Renal cortex interstitium (tissue), 11 donors: ENCODE data around the gene BHMT2. TPM values are rescaled to one million over a fixed set of nuclear protein-coding genes. Genes with fewer than 3 reads are reported as not detected.

Source experiments
- DNase-seq, 11 donors: peaks; one replicate each; pipeline ENCODE4 v3.0.0-alpha.2; 2013; ENCODE audit warnings: low read depth in 9 of 11, low spot score in 4 of 11; ENCODE audit errors: extremely low read depth in 1 of 11
- polyA plus RNA-seq, 3 donors: library from polyadenylated mRNA; unstranded; fragments of 120-200 nt; gene quantifications; one replicate each; pipeline ENCODE4 v1.2.1, GENCODE V29; 2013; ENCODE audit not compliant: insufficient read length in 3 of 3

BHMT2 gene
- polyA plus RNA-seq, 3 donors: 38.7 to 91.7 (median 42.3) TPM

DNA sequence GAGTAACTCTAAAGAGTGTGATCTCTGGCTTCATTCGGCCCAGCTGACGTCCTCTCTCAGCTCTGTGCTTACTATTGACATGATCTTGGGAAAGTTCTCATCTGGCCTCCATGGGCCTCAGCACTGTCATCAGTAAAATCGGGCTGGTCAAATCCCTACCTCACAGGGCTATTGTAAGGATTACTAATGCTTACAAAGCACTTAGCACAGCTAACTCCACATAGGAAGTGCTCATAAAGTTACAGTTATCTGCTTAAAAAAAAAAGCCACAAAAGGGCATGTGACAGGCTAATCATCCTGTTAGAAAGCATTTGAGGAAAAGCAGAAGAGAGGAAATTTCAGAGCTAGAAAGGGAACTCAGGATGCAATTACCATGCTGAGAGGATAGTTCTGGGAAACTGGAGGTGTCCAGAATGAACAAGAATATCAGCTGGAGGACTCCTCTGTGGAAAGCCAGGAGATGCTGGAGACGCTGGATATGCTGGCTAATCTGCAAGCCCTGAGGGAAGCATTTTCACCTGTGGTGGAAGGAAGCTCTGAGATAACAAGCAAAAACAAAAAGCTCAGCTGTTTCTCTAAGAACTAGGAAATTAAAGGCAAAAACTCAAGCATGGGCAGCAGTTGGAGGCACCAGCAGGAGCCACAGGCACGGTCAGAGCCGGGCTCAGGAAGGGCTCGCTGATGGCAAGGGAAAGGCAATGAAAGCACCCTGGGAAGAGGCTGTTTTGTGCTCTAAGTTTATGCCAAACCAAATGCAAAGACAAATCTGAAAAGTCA lies 37.6 kb downstream of the BHMT2 start:
- DNase-seq: no peak

DNA sequence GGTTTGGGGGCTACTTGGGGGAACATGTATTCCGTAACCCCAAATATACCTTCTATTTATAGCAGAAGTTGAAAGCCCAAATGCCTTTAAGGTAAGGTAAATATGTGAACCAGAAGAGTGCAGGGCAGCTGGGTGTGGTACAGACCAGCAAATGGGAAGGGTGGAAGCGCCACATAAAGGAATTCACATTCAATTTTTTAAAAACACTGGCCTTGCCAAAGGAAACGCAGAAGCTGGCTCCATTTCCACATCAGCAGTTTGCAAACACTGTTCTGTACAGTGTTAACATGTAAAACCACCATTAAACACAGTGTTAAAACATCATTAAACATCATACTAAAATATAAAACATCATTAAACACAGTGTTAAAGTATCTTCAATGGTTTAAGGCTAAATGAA lies 38.5 kb downstream of the BHMT2 start:
- no peak for DNase-seq

DNA sequence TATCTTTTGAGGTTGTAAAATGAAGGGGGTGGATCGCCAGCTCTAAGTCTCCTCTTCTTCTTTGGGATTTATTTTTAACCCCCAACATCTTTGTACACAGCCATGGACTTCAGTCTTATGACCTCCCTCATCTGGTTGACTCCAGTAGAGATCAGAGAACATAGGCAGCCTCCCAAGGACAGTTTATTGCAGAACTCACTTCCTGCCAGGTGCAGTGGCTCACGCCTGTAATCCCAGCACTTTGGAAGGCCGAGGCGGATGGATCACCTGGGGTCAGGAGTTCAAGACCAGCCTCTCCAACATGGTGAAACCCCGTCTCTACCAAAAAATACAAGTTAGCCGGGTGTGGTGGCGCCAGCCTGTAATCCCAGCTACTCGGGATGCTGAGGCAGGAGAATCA lies 39.2 kb downstream of the BHMT2 start:
- no peak for DNase-seq

DNA sequence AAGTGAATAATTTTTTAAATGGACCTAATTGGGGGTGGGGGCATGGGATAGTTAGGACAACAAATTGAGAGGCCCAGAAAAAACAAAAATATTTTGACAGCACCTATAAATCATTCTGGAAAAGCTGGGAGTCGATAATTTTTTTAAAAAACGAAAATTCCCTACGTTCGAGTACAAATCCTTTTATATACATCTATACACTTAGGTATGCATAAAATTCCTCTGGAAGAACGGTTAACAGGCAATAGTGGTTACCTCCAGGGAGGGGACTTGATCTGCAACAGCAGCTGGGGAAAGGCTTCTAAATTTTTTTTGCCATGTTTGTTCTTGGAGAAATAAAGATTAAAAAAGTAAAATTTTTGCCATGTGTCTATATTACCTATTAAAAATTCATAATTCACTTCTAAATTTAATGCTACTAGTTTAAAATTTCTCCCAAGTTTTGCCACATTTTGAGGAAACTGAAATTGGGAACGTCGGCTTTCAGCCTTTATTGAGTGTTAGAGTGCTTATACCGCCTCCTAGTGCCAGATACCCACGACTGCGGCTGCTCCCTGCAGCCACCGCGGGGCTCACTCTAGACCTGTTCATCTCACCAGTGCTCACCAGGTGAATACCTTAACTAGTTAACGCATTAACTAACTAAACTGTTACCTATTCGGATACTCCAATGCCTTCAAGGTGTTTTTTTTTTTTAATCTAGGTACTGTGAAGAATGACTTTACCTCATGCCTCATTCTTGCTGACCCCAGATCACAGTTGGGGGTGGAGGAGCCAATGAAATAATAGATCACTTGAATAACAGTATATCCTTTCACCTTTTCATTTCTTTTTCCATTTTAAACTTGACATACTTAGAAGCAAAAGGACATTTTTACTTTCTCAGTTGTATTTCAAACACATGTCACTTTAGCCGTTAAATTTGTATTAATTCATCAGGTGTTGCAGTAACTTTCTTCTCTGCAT lies 40.2 kb downstream of the BHMT2 start:
- no peak for DNase-seq

DNA sequence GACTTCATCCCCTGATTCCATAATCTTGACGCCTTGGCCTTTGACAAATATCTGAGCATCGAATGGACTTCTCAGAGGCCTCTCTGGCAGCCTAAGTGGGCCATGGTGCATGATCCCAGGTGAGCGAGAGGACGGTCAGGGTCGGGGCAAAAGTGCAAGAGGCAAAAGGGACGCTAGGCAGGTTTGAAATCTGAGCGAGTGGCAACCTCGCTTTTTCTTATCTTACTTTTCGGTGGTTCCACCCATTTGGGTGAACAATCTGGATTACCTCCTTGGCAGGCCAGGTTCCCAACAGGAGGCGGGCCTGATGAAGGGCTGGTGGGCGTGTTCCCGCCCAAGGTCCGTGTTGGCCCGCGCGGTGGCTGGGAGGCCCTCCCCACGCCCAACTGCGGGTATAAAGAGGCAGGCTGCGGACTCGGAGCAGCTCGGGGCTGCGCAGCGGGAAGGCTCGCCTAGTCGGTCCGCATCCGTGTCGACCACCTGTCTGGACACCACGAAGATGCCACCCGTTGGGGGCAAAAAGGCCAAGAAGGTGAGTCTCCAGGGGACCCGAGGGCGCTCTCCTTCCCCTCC lies 41.9 kb downstream of the BHMT2 start, which contains the start of gene BHMT:
TSS of gene BHMT (plus strand) at position 423 of the 573 bp plus-strand sequence. CDS start at position 500, 77 bp downstream.
- DNase-seq: peak in 1 of 11 donors; percentile 14

DNA sequence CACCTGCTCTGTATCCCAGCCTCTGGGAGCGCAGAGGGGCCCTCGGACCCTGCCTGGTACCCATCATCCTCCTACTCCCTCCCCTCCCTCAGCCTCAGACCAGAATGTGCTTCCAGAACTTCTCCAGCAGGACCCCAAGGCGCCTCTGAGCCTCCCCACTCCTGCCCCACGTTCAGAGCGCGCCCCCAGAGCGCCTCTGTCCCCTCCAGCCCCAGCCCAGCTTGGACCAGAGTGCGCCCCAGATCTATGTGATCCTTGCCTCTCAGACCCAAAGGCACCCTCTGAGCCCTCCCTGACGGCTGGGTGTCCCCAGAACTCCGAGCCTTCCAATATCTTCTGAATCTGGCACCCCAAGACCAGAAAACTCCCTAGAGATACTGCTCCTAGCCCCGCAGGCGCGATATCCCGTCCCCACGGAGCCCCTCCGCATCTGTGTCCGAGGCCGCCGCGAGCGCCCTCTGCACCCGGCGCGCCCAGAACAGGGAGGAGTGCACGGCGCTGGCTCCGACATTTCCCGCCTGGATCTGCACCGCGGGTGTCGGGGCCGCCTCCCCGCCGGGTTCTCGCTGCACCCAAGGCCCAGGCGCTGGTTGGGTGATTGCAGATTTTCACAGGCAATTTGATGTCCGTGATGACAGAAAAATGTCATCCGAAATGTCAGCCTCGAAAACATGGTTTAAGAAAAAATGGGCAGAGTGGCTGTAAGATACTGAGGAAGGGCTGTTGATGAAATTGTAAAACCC lies 42.6 kb downstream of the BHMT2 start:
- no peak for DNase-seq

DNA sequence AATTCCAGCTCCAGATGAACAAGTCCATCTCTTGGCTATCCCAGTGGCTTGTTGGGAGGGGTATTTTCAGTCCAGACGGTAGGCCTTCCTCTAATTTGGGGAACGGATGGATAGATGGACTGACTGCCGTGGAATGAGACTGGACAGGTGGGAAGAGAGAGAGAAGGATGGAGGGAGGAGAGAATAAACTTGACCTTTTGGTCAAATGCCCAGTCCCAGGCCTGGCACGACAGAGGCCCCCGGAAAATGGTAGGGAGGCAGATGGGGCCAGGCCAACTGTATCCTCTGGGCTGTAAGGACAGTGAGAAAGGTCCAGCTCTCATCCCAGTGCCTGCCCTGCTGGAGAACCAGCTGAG lies 43.1 kb downstream of the BHMT2 start:
- DNase-seq: no peak

DNA sequence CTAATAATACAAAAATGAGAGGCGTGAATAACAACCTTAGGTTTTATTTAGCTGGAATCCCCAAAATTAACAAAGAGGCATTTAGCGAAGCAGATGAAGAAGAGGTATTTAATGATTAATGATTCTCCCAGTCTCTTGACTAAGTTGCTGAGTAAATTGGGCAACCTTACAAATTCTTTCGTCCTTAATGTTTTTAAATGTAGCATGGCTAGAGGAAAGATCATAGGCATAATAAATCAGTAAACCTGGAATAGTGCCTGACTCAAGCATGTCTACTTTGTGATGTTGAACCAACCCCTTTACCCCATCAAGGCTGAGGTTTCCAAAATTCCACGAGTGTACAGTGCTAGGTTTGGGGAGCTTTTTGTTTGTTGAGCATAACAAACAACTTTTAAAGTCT lies 49.9 kb downstream of the BHMT2 start:
- no peak for DNase-seq

DNA sequence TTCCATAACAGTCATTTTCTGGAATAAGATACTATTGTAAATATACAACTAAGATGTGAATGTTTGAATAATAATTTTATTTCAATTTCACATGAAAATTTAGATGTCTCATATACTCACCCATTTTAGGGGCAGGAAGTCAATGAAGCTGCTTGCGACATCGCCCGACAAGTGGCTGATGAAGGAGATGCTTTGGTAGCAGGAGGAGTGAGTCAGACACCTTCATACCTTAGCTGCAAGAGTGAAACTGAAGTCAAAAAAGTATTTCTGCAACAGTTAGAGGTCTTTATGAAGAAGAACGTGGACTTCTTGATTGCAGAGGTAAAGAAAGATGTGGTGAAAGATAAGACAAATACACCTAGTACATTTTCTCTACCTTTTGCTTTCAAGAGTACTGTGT lies 50.7 kb downstream of the BHMT2 start:
- no peak for DNase-seq

DNA sequence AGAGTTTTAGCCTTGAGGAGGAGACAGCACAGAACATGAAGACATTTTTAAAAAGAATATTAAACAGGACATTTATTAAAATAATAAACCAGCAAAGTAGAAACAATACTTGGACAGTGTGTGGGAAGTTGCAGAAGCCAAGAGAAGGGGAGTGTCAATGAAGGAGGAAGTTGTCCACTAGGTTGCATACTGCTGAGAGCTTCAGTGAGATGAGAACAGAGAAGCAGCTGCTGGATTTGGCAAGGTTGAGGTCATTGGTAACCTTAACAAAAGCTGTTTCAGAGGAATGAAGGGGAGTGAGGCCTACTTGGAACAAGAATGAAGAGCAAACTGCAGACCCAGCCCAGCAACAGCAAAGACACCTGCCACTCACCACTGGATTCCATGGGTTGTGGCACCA lies 53.4 kb downstream of the BHMT2 start:
- no peak for DNase-seq

DNA sequence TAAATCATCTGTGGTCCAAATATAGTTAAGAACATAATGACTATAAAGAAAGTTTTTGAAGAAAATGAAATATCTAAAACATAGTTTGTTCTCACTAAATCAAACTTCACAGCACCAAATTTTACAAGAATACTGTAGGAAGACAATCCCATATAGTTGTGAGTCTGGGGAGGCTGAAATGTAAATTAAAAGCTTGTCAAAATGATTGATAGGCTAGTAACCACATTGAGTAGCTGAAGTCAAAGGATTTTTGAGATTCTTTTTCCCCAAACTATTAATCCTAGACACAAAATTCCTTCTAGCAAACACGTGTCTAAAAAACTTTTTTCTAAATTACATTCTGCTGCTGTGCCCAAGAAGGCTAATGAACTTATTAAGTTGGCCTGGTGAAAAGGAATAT lies 55.0 kb downstream of the BHMT2 start:
- no peak for DNase-seq

DNA sequence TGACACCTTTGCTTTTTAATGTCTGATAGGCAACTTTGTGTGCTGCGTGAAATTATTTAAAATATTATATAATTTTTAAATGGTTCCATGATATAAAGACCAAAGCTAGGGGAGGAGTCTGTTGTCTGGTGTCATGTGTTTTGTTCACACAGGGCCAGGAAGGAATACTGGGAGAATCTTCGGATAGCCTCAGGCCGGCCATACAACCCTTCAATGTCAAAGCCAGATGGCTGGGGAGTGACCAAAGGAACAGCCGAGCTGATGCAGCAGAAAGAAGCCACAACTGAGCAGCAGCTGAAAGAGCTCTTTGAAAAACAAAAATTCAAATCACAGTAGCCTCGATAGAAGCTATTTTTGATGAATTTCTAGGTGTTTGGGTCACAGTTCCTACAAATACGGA lies 61.2 kb downstream of the BHMT2 start:
- DNase-seq: no peak

DNA sequence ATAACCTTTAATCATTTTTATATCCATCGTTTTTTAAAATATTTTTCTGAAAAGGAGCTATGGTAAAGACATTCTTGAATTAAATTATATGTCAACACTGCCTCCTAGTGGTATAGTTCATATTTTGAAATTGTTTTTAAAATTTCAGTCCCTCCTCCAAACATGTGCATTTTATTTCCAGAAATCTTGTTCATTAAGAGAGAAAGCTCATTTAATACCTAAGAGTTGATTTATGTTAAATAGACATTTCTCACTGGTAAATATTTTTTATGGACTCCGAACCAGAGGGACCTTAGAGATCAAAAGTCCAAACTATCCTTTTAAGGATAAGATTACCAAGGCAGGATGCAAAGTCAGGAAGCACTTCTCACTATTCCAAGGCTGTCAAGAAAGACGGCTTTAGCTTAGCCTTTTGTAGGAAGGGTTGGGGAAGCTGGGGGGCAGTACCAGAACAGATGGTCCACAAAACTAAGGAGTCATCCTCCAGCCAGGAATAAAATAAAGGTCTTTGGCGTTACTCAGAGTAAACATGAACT lies 63.6 kb downstream of the BHMT2 start:
- peak in 7 of 11 donors; percentile 22 to 63 (median 37) for DNase-seq

DNA sequence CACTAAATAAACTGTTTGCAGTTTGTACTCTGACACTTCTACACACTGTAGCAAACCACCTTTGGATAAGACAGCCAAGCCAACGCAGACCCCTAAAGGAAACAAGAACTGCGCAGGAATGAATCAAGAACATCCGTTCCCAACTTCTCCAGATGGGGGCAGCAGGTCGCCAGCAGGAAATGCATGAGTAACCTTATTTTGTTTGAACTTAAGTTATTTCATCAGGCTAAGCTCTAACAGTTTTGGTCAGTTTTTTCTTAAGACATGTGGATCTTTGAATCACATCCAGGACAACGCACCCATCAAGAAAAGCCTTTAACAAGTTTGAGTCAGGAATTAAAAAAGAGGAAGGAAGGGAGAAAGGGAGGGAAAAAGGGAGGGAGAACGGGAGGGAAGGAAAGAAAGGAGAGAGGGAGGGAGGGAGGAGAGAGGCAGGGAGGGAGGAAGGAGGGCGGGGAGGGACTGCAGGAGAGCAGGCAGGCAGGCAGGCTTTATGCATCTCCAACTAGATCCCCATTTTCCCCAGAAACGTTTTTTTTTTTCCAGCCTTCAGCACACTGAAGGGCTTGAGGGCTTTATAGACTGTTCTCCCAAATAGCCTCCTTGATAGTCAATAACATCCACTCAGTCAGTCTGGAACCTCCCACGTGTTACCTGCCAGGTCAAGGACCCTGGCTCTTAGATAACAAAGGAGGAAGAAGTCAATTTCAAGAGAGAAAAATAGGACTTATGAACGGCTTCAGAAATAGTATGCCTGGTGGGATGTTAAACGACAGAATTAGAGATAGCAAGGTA lies 64.3 kb downstream of the BHMT2 start:
- peak; percentile 49 to 86 (median 71) for DNase-seq

DNA sequence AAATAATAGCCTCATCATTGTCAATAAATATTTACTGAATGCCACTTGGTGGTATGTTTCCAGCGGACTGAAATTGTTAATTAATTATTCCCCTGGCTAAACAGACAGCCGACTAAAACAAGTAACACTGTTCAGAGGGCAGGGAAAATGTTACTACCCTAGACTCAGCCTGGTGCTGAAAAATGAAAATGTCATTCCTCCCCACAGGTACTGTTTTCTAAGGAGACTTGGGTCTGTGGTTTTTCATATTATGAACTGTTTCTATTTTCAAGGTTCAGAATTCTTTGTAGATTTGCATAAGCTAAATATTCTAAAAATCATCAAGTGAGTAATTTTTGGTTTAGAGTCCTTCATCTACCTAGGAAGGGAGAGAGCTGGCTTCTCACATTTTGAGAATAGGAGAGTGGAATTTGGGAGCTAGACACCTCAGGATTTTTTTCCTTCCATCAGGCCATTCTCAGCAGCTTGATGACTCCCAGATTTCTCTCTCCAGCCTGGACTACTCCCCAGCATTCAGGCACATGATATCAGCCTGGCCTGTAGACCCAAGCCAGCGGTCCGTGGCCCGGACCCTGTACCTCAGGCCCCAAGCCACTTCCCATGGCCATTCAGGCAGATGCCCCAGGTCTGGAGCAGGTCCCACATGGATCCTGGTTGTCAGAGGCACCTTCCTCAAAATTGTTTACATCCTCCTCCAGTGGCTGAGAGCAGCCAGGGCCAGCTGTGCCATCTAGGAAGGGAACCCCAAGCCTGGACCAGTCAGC lies 66.4 kb downstream of the BHMT2 start:
- DNase-seq: no peak

DNA sequence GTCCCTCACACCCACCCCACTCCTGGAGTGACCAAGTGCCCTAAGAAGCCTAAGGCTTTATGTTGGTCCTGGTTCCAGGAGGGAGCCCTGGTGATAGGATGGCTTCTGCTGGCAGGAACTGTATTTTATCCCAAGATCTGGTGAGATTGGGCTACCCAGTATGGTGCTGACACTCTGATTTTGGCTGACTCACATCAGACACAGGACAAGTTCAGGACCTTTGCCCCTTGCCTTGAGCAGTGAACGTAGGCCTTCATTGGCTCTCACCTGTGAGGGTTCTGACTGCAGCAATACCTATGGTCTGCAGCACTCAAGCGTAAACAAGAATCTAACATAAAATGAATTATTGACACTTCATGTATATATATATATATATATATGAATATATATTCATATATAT lies 67.1 kb downstream of the BHMT2 start:
- DNase-seq: no peak
